Measurements from ENCODE around the gene NEGR1. TPM values are rescaled to one million over a fixed set of nuclear protein-coding genes. Genes with fewer than 3 reads are reported as not detected.

The NEGR1 gene
- total and polyA plus RNA-seq, 2 experiments from 2014 or later = 0.57 to 0.94 TPM

GRCh38 chr1:72296501-72296900 is 14.2 kb upstream of the NEGR1 start:
- H3K4me1 ChIP-seq (ENCODE audit: insufficient read depth) = 0 out of 2 replicates have a peak, but pooled peaks cover 8% of the 10 kb centered on the region
- DNase-seq (ENCODE audit: low spot score) (no peak), ATAC-seq (no peak)
- H3K79me2 ChIP-seq (replicated peaks; ENCODE audit: insufficient read depth) = no peaks in the 10 kb centered on the region
- H3K27me3 ChIP-seq (ENCODE audit: insufficient read depth) = no peaks in the 10 kb centered on the region
- Mint-ChIP-seq H3K36me3 (ENCODE audit: low read depth) (no peaks in the 10 kb centered on the region), H3K27me3 (ENCODE audit: insufficient read depth, low read depth, poor library complexity) (no peaks in the 10 kb centered on the region), H3K4me3 (no peak overlapping the region), H3K4me1 (peaks cover 17% of the 10 kb centered on the region), H3K9me3 (no peaks in the 10 kb centered on the region), H3K27ac (no peak overlapping the region; the same call in 1 of the 2 replicates)
- H4K20me1 ChIP-seq (replicated peaks; ENCODE audit: insufficient read depth) = no peaks in the 10 kb centered on the region
- H3K9me2 ChIP-seq (ENCODE audit: insufficient read depth) = no peaks in the 10 kb centered on the region
- H3K4me3 ChIP-seq = no peak overlapping the region
- H3K36me3 ChIP-seq (ENCODE audit: insufficient read depth) = no peaks in the 10 kb centered on the region
- TF ChIP-seq STAT1 (IDR thresholded peaks at IDR 0.05; ENCODE audit: unreplicated experiment) (no peak), ZNF331 (CRISPR knock-in tag; IDR thresholded peaks at IDR 0.05; ENCODE audit: low read depth) (no peak), ZNF462 (CRISPR knock-in tag; IDR thresholded peaks at IDR 0.05) (no peak)
- TF ChIP-seq, protein P1, sequence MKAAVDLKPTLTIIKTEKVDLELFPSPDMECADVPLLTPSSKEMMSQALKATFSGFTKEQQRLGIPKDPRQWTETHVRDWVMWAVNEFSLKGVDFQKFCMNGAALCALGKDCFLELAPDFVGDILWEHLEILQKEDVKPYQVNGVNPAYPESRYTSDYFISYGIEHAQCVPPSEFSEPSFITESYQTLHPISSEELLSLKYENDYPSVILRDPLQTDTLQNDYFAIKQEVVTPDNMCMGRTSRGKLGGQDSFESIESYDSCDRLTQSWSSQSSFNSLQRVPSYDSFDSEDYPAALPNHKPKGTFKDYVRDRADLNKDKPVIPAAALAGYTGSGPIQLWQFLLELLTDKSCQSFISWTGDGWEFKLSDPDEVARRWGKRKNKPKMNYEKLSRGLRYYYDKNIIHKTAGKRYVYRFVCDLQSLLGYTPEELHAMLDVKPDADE (IDR thresholded peaks at IDR 0.05) = no peak
- H2AFZ ChIP-seq = no peak overlapping the region
- no peak overlapping the region for H3K4me2 ChIP-seq
- H3K27ac ChIP-seq (ENCODE audit: low read depth) = no peak overlapping the region
- no peaks in the 10 kb centered on the region for H3F3A ChIP-seq (replicated peaks; ENCODE audit: low read depth)

- Mint-ChIP-seq H3K9me3 (no peaks in the 10 kb centered on the region), H3K27me3 (ENCODE audit: insufficient read depth, low read depth, poor library complexity) (peaks cover 4% of the 10 kb centered on the region), H3K4me1 (peaks cover 11% of the 10 kb centered on the region; the same call in 2 of the 3 replicates), H3K4me3 (no peak overlapping the region), H3K27ac (peak overlapping the region; percentile 76; the same call in 1 of the 2 replicates), H3K36me3 (ENCODE audit: low read depth) (no peaks in the 10 kb centered on the region)
- Histone ChIP-seq H2AFZ (no peak overlapping the region), H3K27ac (ENCODE audit: low read depth) (no peak overlapping the region), H3K4me1 (ENCODE audit: insufficient read depth) (peaks cover 14% of the 10 kb centered on the region), H3K79me2 (replicated peaks; ENCODE audit: insufficient read depth) (no peaks in the 10 kb centered on the region), H3K4me2 (no peak overlapping the region), H3K27me3 (ENCODE audit: insufficient read depth) (peaks cover 23% of the 10 kb centered on the region), H3K4me3 (no peak overlapping the region), H3F3A (replicated peaks; ENCODE audit: low read depth) (no peaks in the 10 kb centered on the region; the same call in 1 of the 2 replicates), H4K20me1 (replicated peaks; ENCODE audit: insufficient read depth) (no peaks in the 10 kb centered on the region), H3K9me2 (ENCODE audit: insufficient read depth) (no peaks in the 10 kb centered on the region), H3K36me3 (ENCODE audit: insufficient read depth) (no peaks in the 10 kb centered on the region)
- ATAC-seq (no peak), DNase-seq (ENCODE audit: low spot score) (no peak)
- no peak for TF ChIP-seq ZNF462 (CRISPR knock-in tag; IDR thresholded peaks at IDR 0.05)
- no peak for TF ChIP-seq JUNB (IDR thresholded peaks at IDR 0.05; ENCODE audit: unreplicated experiment)
These were observed 6.5 kb upstream of the NEGR1 start for GRCh38 chr1:72288886-72289285.

Measured in GM23338 (cell line).